ENCODE results near the gene GBF1.
A peak's percentile ranks its signal among the peaks of the same experiment; 100 is the strongest.

Gene GBF1

DNA sequence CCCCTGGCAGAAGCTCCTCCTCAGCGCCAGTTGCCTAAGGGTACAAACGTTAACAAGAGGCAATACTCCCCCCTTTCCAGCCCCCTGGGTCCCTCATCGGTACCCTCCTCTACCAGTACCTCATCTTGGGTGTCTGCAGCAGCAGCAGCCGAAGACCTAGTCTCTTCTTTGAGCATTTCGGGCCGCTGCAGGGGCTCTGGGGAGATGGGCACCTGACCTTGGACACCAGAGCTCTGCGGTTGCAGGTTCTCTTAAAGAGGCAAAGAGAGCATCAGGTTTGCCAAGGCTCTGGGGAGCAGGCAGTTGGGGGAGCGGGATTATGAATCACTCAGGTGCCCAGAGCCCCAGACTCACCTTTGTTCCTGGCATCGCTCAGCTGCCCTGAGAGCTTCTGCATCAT is 178.8 kb downstream of the GBF1 start:
- TF ChIP-seq, protein P1, sequence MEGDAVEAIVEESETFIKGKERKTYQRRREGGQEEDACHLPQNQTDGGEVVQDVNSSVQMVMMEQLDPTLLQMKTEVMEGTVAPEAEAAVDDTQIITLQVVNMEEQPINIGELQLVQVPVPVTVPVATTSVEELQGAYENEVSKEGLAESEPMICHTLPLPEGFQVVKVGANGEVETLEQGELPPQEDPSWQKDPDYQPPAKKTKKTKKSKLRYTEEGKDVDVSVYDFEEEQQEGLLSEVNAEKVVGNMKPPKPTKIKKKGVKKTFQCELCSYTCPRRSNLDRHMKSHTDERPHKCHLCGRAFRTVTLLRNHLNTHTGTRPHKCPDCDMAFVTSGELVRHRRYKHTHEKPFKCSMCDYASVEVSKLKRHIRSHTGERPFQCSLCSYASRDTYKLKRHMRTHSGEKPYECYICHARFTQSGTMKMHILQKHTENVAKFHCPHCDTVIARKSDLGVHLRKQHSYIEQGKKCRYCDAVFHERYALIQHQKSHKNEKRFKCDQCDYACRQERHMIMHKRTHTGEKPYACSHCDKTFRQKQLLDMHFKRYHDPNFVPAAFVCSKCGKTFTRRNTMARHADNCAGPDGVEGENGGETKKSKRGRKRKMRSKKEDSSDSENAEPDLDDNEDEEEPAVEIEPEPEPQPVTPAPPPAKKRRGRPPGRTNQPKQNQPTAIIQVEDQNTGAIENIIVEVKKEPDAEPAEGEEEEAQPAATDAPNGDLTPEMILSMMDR (IDR thresholded peaks at IDR 0.05; ENCODE audit: low read depth, low read length, missing control alignments): no peak
- Histone ChIP-seq H3K27ac (no peak overlapping the region), H3K36me3 (replicated peaks) (peaks cover 7% of the 10 kb centered on the region), H3K27me3 (replicated peaks) (peaks cover 1% of the 10 kb centered on the region), H3K4me3 (ENCODE audit: low read depth, low read length) (no peak overlapping the region)
- DNase-seq: no peak
- in situ Hi-C loops (cut with HindIII; ENCODE audit: low pct_ligation_motif_present, low sequenced_read_pairs): no loop called here

- Histone ChIP-seq H3K27me3 (replicated peaks) (no peaks in the 10 kb centered on the region), H3K36me3 (replicated peaks) (peaks cover 7% of the 10 kb centered on the region), H3K27ac (no peak overlapping the region), H3K4me3 (ENCODE audit: low read depth, low read length) (no peak overlapping the region)
- TF ChIP-seq, protein P1 (IDR thresholded peaks at IDR 0.05; ENCODE audit: low read depth, low read length, missing control alignments): no peak
- in situ Hi-C loops (cut with HindIII; ENCODE audit: low pct_ligation_motif_present, low sequenced_read_pairs): no loop called here
- DNase-seq: no peak
These were observed 179.6 kb downstream of the GBF1 start for GRCh38 chr10:102424916-102425315.

GRCh38 chr10:102425444-102425843 is 180.1 kb downstream of the GBF1 start:
- H3K27ac ChIP-seq: no peak overlapping the region
- in situ Hi-C loops (cut with HindIII; ENCODE audit: low pct_ligation_motif_present, low sequenced_read_pairs): no loop called here
- DNase-seq: no peak
- H3K4me3 ChIP-seq (ENCODE audit: low read depth, low read length): no peak overlapping the region
- H3K36me3 ChIP-seq (replicated peaks): peaks cover 7% of the 10 kb centered on the region
- TF ChIP-seq, protein P1 (IDR thresholded peaks at IDR 0.05; ENCODE audit: low read depth, low read length, missing control alignments): no peak
- H3K27me3 ChIP-seq (replicated peaks): no peaks in the 10 kb centered on the region

GRCh38 chr10:102426803-102427287 is 181.5 kb downstream of the GBF1 start:
- Histone ChIP-seq H3K27me3 (replicated peaks) (no peaks in the 10 kb centered on the region), H3K4me3 (ENCODE audit: low read depth, low read length) (no peak overlapping the region), H3K27ac (no peak overlapping the region), H3K36me3 (replicated peaks) (peaks cover 7% of the 10 kb centered on the region)
- DNase-seq: no peak
- TF ChIP-seq, protein P1 (IDR thresholded peaks at IDR 0.05; ENCODE audit: low read depth, low read length, missing control alignments): no peak
- in situ Hi-C loops (cut with HindIII; ENCODE audit: low pct_ligation_motif_present, low sequenced_read_pairs): no loop called here

DNA sequence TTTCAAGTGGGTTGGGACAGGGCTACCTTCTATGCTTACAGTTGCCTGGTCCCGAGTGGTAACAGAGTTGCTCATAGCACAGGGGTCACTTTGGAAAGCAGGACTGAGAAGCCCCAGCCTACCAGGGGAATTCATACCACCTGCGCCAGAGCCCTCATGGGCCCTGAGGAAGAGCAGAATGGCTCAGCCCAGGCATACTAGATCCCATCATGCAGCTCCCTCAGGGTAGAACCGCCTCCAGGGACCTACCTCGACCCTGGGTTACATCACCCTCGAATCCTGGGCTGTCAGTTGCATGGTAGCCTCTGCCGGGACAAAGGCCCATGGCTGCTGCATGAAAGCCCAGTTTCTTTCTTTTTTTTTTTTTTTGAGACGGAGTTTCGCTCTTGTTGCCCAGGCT is 184.1 kb downstream of the GBF1 start:
- TF ChIP-seq, protein P1 (IDR thresholded peaks at IDR 0.05; ENCODE audit: low read depth, low read length, missing control alignments): no peak
- Histone ChIP-seq H3K27me3 (replicated peaks) (no peaks in the 10 kb centered on the region), H3K27ac (no peak overlapping the region), H3K4me3 (ENCODE audit: low read depth, low read length) (no peak overlapping the region), H3K36me3 (replicated peaks) (no peaks in the 10 kb centered on the region)
- in situ Hi-C loops (cut with HindIII; ENCODE audit: low pct_ligation_motif_present, low sequenced_read_pairs): no loop called here
- no peak for DNase-seq

GRCh38 chr10:102431452-102432124 is 186.3 kb downstream of the GBF1 start:
- peak overlapping the region; percentile 52 for H3K27ac ChIP-seq
- TF ChIP-seq, protein P1 (IDR thresholded peaks at IDR 0.05; ENCODE audit: low read depth, low read length, missing control alignments): peak; percentile 11
- H3K36me3 ChIP-seq (replicated peaks): no peaks in the 10 kb centered on the region
- DNase-seq: no peak
- in situ Hi-C loops (cut with HindIII; ENCODE audit: low pct_ligation_motif_present, low sequenced_read_pairs): no loop called here
- no peaks in the 10 kb centered on the region for H3K27me3 ChIP-seq (replicated peaks)
- peak overlapping the region; percentile 91 for H3K4me3 ChIP-seq (ENCODE audit: low read depth, low read length)
